Neural cell (in vitro differentiated cells): ENCODE measurements around the gene MIGA2. TPM values are rescaled to one million over a fixed set of nuclear protein-coding genes. Genes with fewer than 3 reads are reported as not detected.

Experiments used
- H2AFZ ChIP-seq: fragments of 200-600, 300-800 bp; sonication (generic), shearing (Covaris generic); 2 replicates; pipeline ENCODE4 v1.6.0; 2014; ENCODE audit warnings: low read depth, mild to moderate bottlenecking, antibody characterized with exemption, low read length, moderate library complexity
- H3F3A ChIP-seq: fragments of 200-600 bp; shearing (Covaris generic); 2 replicates; pipeline ENCODE4 v1.6.1; 2016; ENCODE audit warnings: mild to moderate bottlenecking, moderate library complexity, mixed read lengths, antibody characterized with exemption, low read length; ENCODE audit not compliant: insufficient read depth, poor library complexity, severe bottlenecking
- H3K27ac ChIP-seq: fragments of 200-600, 300-800 bp; sonication (generic), shearing (Covaris generic); 2 replicates; pipeline ENCODE4 v1.5.1; 2014; ENCODE audit warnings: mild to moderate bottlenecking, low read length, moderate library complexity
- H3K27me3 ChIP-seq: fragments of 300-800, 200-600 bp; sonication (generic), shearing (Covaris generic); 2 replicates; pipeline ENCODE4 v1.6.0; 2014; ENCODE audit warnings: mild to moderate bottlenecking, low read depth, low read length, moderate library complexity; ENCODE audit not compliant: insufficient read depth
- H3K36me3 ChIP-seq: fragments of 300-800, 200-600 bp; sonication (generic), shearing (Covaris generic); 2 replicates; pipeline ENCODE4 v1.5.1; 2014; ENCODE audit warnings: mild to moderate bottlenecking, antibody characterized with exemption, low read length, moderate library complexity; ENCODE audit not compliant: insufficient read depth
- H3K4me2 ChIP-seq: fragments of 300-800, 200-600 bp; sonication (generic), shearing (Covaris generic); 2 replicates; pipeline ENCODE4 v1.6.0; 2014; ENCODE audit warnings: mild to moderate bottlenecking, low read length
- H3K4me3 ChIP-seq: fragments of 300-800, 200-600 bp; sonication (generic), shearing (Covaris generic); 2 replicates; pipeline ENCODE4 v1.5.1; 2014; ENCODE audit warnings: mild to moderate bottlenecking, low read length, moderate library complexity
- H3K79me2 ChIP-seq: fragments of 200-600 bp; shearing (Covaris generic); replicated peaks from 2 replicates; pipeline ENCODE4 v1.6.0; 2014; ENCODE audit warnings: mild to moderate bottlenecking, low read length, moderate library complexity; ENCODE audit not compliant: insufficient read depth
- H3K9ac ChIP-seq: fragments of 300-800, 200-600 bp; sonication (generic), shearing (Covaris generic); 2 replicates; pipeline ENCODE4 v1.6.1; 2016; ENCODE audit warnings: mild to moderate bottlenecking, low read length, mixed read lengths
- H3K9me2 ChIP-seq: fragments of 200-600 bp; shearing (Covaris generic); 2 replicates; pipeline ENCODE4 v1.6.1; 2016; ENCODE audit warnings: mild to moderate bottlenecking, low read length, mixed read lengths; ENCODE audit not compliant: insufficient read depth
- H3K9me3 ChIP-seq: fragments of 200-600, 300-800 bp; sonication (generic), shearing (Covaris generic); 2 replicates; pipeline ENCODE4 v1.6.1; 2016; ENCODE audit warnings: mild to moderate bottlenecking, mixed run types, low read length, moderate library complexity, mixed read lengths
- H4K20me1 ChIP-seq: fragments of 200-600 bp; shearing (Covaris generic); 2 replicates; pipeline ENCODE4 v1.6.1; 2016; ENCODE audit warnings: mild to moderate bottlenecking, mixed run types; ENCODE audit not compliant: insufficient read depth
- EP300 ChIP-seq: fragments of 450-650 bp; conservative IDR thresholded peaks from 2 replicates; pipeline ENCODE4 v1.6.1; 2014; ENCODE audit warnings: antibody characterized with exemption, mild to moderate bottlenecking, moderate library complexity; ENCODE audit not compliant: poor library complexity, severe bottlenecking
- EZH2 ChIP-seq: fragments of 200-600, 300-800 bp; shearing (Covaris generic), sonication (generic); IDR thresholded peaks from 2 replicates; pipeline ENCODE4 v1.6.1; 2014; ENCODE audit warnings: antibody characterized with exemption, low read length, borderline replicate concordance, mild to moderate bottlenecking; ENCODE audit not compliant: insufficient read depth, poor library complexity, severe bottlenecking
- MXI1 ChIP-seq: fragments of 450-650 bp; conservative IDR thresholded peaks from 2 replicates; pipeline ENCODE4 v1.6.1; 2014; ENCODE audit warnings: antibody characterized with exemption, mild to moderate bottlenecking; ENCODE audit not compliant: poor library complexity, severe bottlenecking
- POLR2AphosphoS5 ChIP-seq: IDR thresholded peaks from 2 replicates; pipeline ENCODE4 v1.6.1; 2012
- RAD21 ChIP-seq: fragments of 450-650 bp; conservative IDR thresholded peaks from 2 replicates; pipeline ENCODE4 v1.6.1; 2014; ENCODE audit warnings: antibody characterized with exemption, mild to moderate bottlenecking, moderate library complexity
- SMC3 ChIP-seq: fragments of 450-650 bp; conservative IDR thresholded peaks from 2 replicates; pipeline ENCODE4 v1.6.1; 2014; ENCODE audit warnings: antibody characterized with exemption, mild to moderate bottlenecking, moderate library complexity; ENCODE audit not compliant: poor library complexity
- TAF1 ChIP-seq: IDR thresholded peaks from 2 replicates; pipeline ENCODE4 v1.6.1; 2012; ENCODE audit warnings: low read depth
- polyA plus RNA-seq: library from polyadenylated mRNA; depleted of rRNA; stranded (reverse); fragments of >200 nt; gene quantifications from 2 replicates; pipeline ENCODE4 v1.2.3, GENCODE V29; 2014
- TF ChIP-seq, protein P1 (sequence below): fragments of 450-650 bp; IDR thresholded peaks from 2 replicates; pipeline ENCODE4 v1.5.1; 2014; ENCODE audit warnings: antibody characterized with exemption, mild to moderate bottlenecking, moderate library complexity; ENCODE audit not compliant: poor library complexity, severe bottlenecking
- TF ChIP-seq, protein P2 (sequence below): IDR thresholded peaks from 2 replicates; pipeline ENCODE4 v1.6.1; 2012; ENCODE audit warnings: borderline replicate concordance

The MIGA2 gene
- polyA plus RNA-seq, 1 donor from 2014 or later: 42.4 TPM

DNA sequence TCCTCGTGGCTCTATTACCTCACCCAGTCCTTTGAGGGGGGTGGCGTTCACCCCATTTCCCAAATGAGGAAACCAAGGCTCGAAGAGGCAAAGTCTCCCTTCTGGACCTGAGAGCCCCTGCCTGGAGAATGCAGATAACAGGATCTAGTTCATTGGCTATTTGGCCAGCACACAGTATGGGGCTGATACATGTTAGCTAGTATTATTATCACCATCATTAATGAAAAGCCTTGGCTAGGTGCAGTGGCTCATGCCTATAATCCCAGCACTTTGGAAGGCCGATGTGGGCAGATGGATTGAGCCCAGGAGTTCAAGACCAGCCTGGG lies 12.6 kb upstream of the MIGA2 start:
- Histone ChIP-seq H3K27ac (no peak overlapping the region), H3K4me2 (no peak overlapping the region), H3F3A (no peaks in the 10 kb centered on the region), H3K9me3 (no peaks in the 10 kb centered on the region), H2AFZ (no peak overlapping the region), H4K20me1 (no peaks in the 10 kb centered on the region), H3K9ac (no peak overlapping the region), H3K79me2 (peaks cover 15% of the 10 kb centered on the region), H3K4me3 (no peak overlapping the region), H3K36me3 (no peaks in the 10 kb centered on the region), H3K9me2 (no peaks in the 10 kb centered on the region), H3K27me3 (no peaks in the 10 kb centered on the region)
- no peak for TF ChIP-seq MXI1
- TF ChIP-seq, protein P1, sequence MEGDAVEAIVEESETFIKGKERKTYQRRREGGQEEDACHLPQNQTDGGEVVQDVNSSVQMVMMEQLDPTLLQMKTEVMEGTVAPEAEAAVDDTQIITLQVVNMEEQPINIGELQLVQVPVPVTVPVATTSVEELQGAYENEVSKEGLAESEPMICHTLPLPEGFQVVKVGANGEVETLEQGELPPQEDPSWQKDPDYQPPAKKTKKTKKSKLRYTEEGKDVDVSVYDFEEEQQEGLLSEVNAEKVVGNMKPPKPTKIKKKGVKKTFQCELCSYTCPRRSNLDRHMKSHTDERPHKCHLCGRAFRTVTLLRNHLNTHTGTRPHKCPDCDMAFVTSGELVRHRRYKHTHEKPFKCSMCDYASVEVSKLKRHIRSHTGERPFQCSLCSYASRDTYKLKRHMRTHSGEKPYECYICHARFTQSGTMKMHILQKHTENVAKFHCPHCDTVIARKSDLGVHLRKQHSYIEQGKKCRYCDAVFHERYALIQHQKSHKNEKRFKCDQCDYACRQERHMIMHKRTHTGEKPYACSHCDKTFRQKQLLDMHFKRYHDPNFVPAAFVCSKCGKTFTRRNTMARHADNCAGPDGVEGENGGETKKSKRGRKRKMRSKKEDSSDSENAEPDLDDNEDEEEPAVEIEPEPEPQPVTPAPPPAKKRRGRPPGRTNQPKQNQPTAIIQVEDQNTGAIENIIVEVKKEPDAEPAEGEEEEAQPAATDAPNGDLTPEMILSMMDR: no peak

DNA sequence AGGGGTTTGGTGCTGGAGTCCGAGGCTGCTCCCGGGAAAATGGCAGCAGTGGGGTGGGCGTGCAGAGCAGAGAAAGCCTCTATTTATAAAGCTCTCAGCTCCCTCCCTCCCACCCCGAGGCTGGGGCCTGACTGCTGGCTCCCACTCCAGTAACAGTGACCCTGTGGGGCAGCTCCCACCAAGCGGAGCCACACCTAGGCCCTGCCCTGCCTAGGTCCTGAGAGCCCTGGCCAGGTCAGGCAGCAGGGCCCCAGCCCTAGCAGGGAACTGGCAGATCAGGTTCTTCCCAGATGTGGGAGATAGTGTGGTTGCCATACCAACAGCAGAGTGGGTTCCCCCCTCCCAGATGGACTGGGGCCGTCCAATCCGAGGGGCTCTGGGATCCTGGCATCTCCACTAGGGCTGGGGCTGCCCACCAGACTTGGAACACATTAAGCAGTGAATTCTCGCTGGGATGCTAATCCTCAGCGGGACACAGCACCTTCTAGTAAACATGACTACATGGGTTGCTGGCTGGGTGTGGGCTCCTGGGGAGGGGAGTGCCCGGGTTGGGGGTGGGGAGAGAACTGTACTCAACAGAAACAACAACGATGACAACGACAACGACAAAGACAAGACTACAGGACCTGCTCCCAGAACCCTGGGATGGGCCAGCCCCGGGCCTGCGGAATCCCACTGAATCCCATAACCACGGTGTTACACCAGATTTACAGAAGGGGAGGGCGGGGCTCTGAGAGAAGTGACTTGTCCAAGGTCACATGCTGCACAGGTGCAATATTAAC lies 9.8 kb upstream of the MIGA2 start:
- TF ChIP-seq EZH2: no peak
- TF ChIP-seq RAD21: no peak
- TF ChIP-seq POLR2AphosphoS5: peak; percentile 44
- no peak for TF ChIP-seq TAF1
- TF ChIP-seq MXI1: no peak
- TF ChIP-seq, protein P2, sequence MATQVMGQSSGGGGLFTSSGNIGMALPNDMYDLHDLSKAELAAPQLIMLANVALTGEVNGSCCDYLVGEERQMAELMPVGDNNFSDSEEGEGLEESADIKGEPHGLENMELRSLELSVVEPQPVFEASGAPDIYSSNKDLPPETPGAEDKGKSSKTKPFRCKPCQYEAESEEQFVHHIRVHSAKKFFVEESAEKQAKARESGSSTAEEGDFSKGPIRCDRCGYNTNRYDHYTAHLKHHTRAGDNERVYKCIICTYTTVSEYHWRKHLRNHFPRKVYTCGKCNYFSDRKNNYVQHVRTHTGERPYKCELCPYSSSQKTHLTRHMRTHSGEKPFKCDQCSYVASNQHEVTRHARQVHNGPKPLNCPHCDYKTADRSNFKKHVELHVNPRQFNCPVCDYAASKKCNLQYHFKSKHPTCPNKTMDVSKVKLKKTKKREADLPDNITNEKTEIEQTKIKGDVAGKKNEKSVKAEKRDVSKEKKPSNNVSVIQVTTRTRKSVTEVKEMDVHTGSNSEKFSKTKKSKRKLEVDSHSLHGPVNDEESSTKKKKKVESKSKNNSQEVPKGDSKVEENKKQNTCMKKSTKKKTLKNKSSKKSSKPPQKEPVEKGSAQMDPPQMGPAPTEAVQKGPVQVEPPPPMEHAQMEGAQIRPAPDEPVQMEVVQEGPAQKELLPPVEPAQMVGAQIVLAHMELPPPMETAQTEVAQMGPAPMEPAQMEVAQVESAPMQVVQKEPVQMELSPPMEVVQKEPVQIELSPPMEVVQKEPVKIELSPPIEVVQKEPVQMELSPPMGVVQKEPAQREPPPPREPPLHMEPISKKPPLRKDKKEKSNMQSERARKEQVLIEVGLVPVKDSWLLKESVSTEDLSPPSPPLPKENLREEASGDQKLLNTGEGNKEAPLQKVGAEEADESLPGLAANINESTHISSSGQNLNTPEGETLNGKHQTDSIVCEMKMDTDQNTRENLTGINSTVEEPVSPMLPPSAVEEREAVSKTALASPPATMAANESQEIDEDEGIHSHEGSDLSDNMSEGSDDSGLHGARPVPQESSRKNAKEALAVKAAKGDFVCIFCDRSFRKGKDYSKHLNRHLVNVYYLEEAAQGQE: no peak
- no peaks in the 10 kb centered on the region for H3K9me3 ChIP-seq
- H4K20me1 ChIP-seq: no peaks in the 10 kb centered on the region
- no peaks in the 10 kb centered on the region for H3F3A ChIP-seq
- H3K27ac ChIP-seq: peak overlapping the region; percentile 52
- H3K9me2 ChIP-seq: no peaks in the 10 kb centered on the region
- H3K9ac ChIP-seq: peak overlapping the region; percentile 65
- peak overlapping the region; percentile 92 for H3K4me3 ChIP-seq
- H3K79me2 ChIP-seq: peaks cover 15% of the 10 kb centered on the region
- peak overlapping the region; percentile 76 for H3K4me2 ChIP-seq
- no peak overlapping the region for H2AFZ ChIP-seq
- no peaks in the 10 kb centered on the region for H3K36me3 ChIP-seq
- no peaks in the 10 kb centered on the region for H3K27me3 ChIP-seq

DNA sequence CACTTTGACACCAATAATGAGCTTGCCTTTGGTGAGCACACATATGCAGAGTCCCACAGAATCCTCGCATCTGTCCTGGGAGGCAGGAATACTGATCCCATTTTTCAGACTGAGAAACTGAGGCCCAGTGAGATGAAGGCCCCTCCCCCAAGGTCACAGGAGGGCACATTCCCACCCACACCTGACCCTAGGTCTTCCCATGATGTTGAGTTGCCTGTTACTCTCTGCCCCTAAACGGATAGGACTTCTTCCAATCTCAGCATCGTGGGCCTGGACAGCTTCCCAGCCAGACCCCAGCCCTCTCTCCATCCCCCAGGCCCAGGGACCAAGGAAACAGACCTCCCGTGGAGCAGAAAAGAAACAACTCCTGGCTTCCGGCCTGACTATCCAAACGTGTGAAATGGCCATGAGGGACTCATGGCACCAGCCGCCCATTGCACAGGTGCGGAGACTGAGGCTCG lies 9.2 kb upstream of the MIGA2 start:
- Histone ChIP-seq H4K20me1 (no peaks in the 10 kb centered on the region), H3K4me3 (peak overlapping the region; percentile 92), H3F3A (no peaks in the 10 kb centered on the region), H3K27me3 (no peaks in the 10 kb centered on the region), H3K9ac (peak overlapping the region; percentile 65), H2AFZ (no peak overlapping the region), H3K4me2 (peak overlapping the region; percentile 76), H3K36me3 (no peaks in the 10 kb centered on the region), H3K79me2 (peaks cover 15% of the 10 kb centered on the region), H3K27ac (peak overlapping the region; percentile 33), H3K9me3 (no peaks in the 10 kb centered on the region), H3K9me2 (no peaks in the 10 kb centered on the region)
- TF ChIP-seq EP300 (no peak), TAF1 (no peak), RAD21 (no peak), MXI1 (no peak), SMC3 (no peak), EZH2 (no peak), POLR2AphosphoS5 (no peak)
- TF ChIP-seq, protein P2: no peak
- TF ChIP-seq, protein P1: no peak
